HG03469 (cell line): ENCODE measurements around the gene KIRREL3.

ENCODE experiments used
- ATAC-seq: cut with Tn5 transposase; IDR thresholded peaks from one replicate; pipeline ENCODE4 v1.9.1; 2021; ENCODE audit warnings: mild to moderate bottlenecking, moderate library complexity, moderate number of reproducible peaks; ENCODE audit not compliant: unreplicated experiment

Gene KIRREL3

GRCh38 chr11:126800009-126800408 lies 200.6 kb downstream of the KIRREL3 start:
- ATAC-seq = no peak

- ATAC-seq = no peak
These were observed 203.0 kb downstream of the KIRREL3 start for GRCh38 chr11:126797457-126798169.

GRCh38 chr11:126793596-126793995 lies 207.0 kb downstream of the KIRREL3 start:
- ATAC-seq = no peak

- no peak for ATAC-seq
These were observed 208.6 kb downstream of the KIRREL3 start for GRCh38 chr11:126791991-126792390.

GRCh38 chr11:126791446-126791845 lies 209.1 kb downstream of the KIRREL3 start:
- ATAC-seq = no peak

- ATAC-seq = no peak
These were observed 210.0 kb downstream of the KIRREL3 start for GRCh38 chr11:126790550-126791081.

- ATAC-seq = no peak
These were observed 217.8 kb downstream of the KIRREL3 start for GRCh38 chr11:126782810-126783209.

- ATAC-seq = no peak
These were observed 218.6 kb downstream of the KIRREL3 start for GRCh38 chr11:126781942-126782341.

- no peak for ATAC-seq
These were observed 224.5 kb downstream of the KIRREL3 start for GRCh38 chr11:126776119-126776518.

- ATAC-seq = no peak
These were observed 228.3 kb downstream of the KIRREL3 start for GRCh38 chr11:126772267-126772666.

GRCh38 chr11:126768702-126769101 lies 231.9 kb downstream of the KIRREL3 start:
- no peak for ATAC-seq

- no peak for ATAC-seq
These were observed 234.1 kb downstream of the KIRREL3 start for GRCh38 chr11:126766440-126766839.

- no peak for ATAC-seq
These were observed 235.4 kb downstream of the KIRREL3 start for GRCh38 chr11:126765196-126765595.

- ATAC-seq = no peak
These were observed 236.3 kb downstream of the KIRREL3 start for GRCh38 chr11:126764231-126764630.

GRCh38 chr11:126756855-126757254 lies 243.7 kb downstream of the KIRREL3 start:
- no peak for ATAC-seq

GRCh38 chr11:126756421-126756820 lies 244.1 kb downstream of the KIRREL3 start:
- no peak for ATAC-seq

GRCh38 chr11:126755526-126755925 lies 245.0 kb downstream of the KIRREL3 start:
- no peak for ATAC-seq

GRCh38 chr11:126754591-126755426 lies 245.8 kb downstream of the KIRREL3 start:
- no peak for ATAC-seq

GRCh38 chr11:126753990-126754389 lies 246.6 kb downstream of the KIRREL3 start:
- no peak for ATAC-seq

GRCh38 chr11:126751242-126751641 lies 249.3 kb downstream of the KIRREL3 start:
- no peak for ATAC-seq

- ATAC-seq = no peak
These were observed 251.8 kb downstream of the KIRREL3 start for GRCh38 chr11:126748793-126749192.
